ENCODE data around the gene MGAT4A. TPM values are rescaled to one million over a fixed set of nuclear protein-coding genes. Genes with fewer than 3 reads are reported as not detected.

MGAT4A gene
- total RNA-seq, 3 donors from 2014 or later (not counting 1 experiment from before 2014, with no cell fraction given) = 91.6 to 114 (median 96.4) TPM

DNA sequence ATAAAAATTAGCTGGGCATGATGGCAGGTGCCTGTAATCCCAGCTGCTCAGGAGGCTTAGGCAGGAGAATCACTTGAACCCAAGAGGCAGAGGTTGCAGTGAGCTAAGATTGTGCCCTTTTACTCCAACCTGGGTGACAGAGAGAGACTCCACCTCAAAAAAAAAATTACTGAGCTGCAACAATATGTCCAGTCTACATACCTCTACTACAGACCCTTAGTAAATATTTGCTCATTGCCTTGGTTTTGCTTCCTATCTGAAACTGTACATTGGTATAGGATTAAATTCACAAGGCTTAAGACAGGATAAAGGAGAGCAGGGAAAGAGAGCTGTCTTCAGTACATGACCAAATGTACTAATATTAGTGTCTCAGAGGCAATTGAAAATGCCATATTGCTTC, 8.1 kb upstream of the MGAT4A start:
- no peak for TF ChIP-seq CTCF (IDR thresholded peaks at IDR 0.05)
- intact Hi-C loops (cut with micrococcal nuclease) = loop anchor here (10.0 kb wide), 1 partner anchor 86 kb away; no protein-coding TSS in a partner anchor
- Histone ChIP-seq H3K36me3 (ENCODE audit: control insufficient read depth, insufficient read depth, low read length) (no peaks in the 10 kb centered on the region), H3K27ac (ENCODE audit: low read length) (no peak overlapping the region), H3K4me3 (ENCODE audit: low read length) (no peak overlapping the region), H3K9me3 (ENCODE audit: control insufficient read depth, insufficient read depth, low read length) (no peaks in the 10 kb centered on the region), H3K27me3 (ENCODE audit: control insufficient read depth, insufficient read depth, low read length) (no peaks in the 10 kb centered on the region), H3K4me1 (ENCODE audit: control insufficient read depth, insufficient read depth, low read length) (peaks cover 4% of the 10 kb centered on the region)
- no peaks in the 10 kb centered on the region for H3K9me3 Mint-ChIP-seq
- no peaks in the 10 kb centered on the region for H3K36me3 Mint-ChIP-seq
- peaks cover 0 to 11% of the 10 kb centered on the region in 2 donors for H3K27me3 Mint-ChIP-seq (ENCODE audit: low read depth in 2 of 2)
- ATAC-seq (no peak), DNase-seq (no peak)
- no peak overlapping the region for H3K4me3 Mint-ChIP-seq
- peaks cover 5 to 26% of the 10 kb centered on the region in 2 donors for H3K4me1 Mint-ChIP-seq
- no peak overlapping the region for H3K27ac Mint-ChIP-seq

DNA sequence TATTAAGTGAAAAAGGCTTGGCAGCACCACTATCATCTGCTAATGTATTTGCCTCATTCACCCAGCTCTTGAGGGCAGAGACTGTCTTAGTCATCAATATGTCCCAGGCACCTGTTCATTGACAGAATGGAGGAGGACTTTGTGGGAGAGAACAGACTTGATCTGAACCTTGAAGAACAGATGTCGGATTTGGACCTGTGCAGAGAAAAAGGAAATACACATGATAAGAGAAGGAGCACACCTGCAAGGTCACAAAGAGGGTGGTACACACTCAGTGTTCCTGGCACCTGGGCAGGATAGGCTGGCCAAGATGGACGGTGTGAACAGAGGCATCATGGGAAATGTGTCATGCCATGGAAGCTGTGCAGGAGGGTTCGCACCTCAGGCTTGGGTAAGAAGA, 7.4 kb upstream of the MGAT4A start:
- Histone ChIP-seq H3K4me1 (ENCODE audit: control insufficient read depth, insufficient read depth, low read length) (peaks cover 4% of the 10 kb centered on the region), H3K4me3 (ENCODE audit: low read length) (no peak overlapping the region), H3K27ac (ENCODE audit: low read length) (no peak overlapping the region), H3K9me3 (ENCODE audit: control insufficient read depth, insufficient read depth, low read length) (no peaks in the 10 kb centered on the region), H3K27me3 (ENCODE audit: control insufficient read depth, insufficient read depth, low read length) (no peaks in the 10 kb centered on the region), H3K36me3 (ENCODE audit: control insufficient read depth, insufficient read depth, low read length) (no peaks in the 10 kb centered on the region)
- Mint-ChIP-seq H3K27me3 (ENCODE audit: low read depth in 2 of 2) (peaks cover 0 to 11% of the 10 kb centered on the region in 2 donors), H3K9me3 (no peaks in the 10 kb centered on the region), H3K4me3 (no peak overlapping the region), H3K4me1 (peaks cover 5 to 30% of the 10 kb centered on the region in 2 donors), H3K27ac (no peak overlapping the region), H3K36me3 (no peaks in the 10 kb centered on the region)
- ATAC-seq (no peak), DNase-seq (no peak)
- no peak for TF ChIP-seq CTCF (IDR thresholded peaks at IDR 0.05)
- intact Hi-C loops (cut with micrococcal nuclease) = loop anchor here (10.0 kb wide), 1 partner anchor 86 kb away; no protein-coding TSS in a partner anchor
- WGBS (ENCODE audit: insufficient coverage) = 94% methylated on average over 2 of the region's 3 CpGs

DNA sequence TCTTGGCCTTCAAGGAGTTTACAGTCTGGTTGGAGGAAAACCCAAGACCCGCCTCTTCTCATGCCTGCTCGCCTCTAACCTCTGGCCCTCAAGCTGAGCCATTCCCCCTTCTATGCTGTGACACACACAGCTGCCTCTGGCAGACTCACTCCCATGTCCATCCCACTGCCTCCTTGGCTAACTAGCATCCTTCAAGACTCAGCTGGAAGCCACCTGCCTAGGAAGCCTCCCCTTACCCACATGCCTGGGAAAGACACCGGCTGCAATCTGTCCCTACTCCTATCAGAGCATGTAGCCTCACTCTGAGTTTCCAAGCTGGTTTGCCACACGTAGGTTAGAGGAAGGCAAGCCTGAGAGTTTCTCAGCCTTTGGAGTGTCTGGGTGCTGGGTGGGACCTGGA, 6.9 kb upstream of the MGAT4A start:
- Histone ChIP-seq H3K27ac (ENCODE audit: low read length) (no peak overlapping the region), H3K4me3 (ENCODE audit: low read length) (no peak overlapping the region), H3K27me3 (ENCODE audit: control insufficient read depth, insufficient read depth, low read length) (no peaks in the 10 kb centered on the region), H3K9me3 (ENCODE audit: control insufficient read depth, insufficient read depth, low read length) (no peaks in the 10 kb centered on the region), H3K4me1 (ENCODE audit: control insufficient read depth, insufficient read depth, low read length) (peaks cover 4% of the 10 kb centered on the region), H3K36me3 (ENCODE audit: control insufficient read depth, insufficient read depth, low read length) (no peaks in the 10 kb centered on the region)
- intact Hi-C loops (cut with micrococcal nuclease) = loop anchor here (10.0 kb wide), 1 partner anchor 87 kb away; no protein-coding TSS in a partner anchor
- no peak for TF ChIP-seq CTCF (IDR thresholded peaks at IDR 0.05)
- peaks cover 0 to 8% of the 10 kb centered on the region in 2 donors for H3K27me3 Mint-ChIP-seq (ENCODE audit: low read depth in 2 of 2)
- H3K36me3 Mint-ChIP-seq = no peaks in the 10 kb centered on the region
- no peaks in the 10 kb centered on the region for H3K9me3 Mint-ChIP-seq
- no peak overlapping the region for H3K4me3 Mint-ChIP-seq
- H3K27ac Mint-ChIP-seq = no peak overlapping the region
- H3K4me1 Mint-ChIP-seq = peaks cover 9 to 34% of the 10 kb centered on the region in 2 donors
- 92% methylated on average over 4 of the region's 4 CpGs for WGBS (ENCODE audit: insufficient coverage)
- DNase-seq = no peak
- no peak for ATAC-seq

- no peaks in the 10 kb centered on the region for H3K36me3 Mint-ChIP-seq
- no peaks in the 10 kb centered on the region for H3K36me3 ChIP-seq (ENCODE audit: control insufficient read depth, insufficient read depth, low read length)
- peaks cover 14% of the 10 kb centered on the region for H3K4me1 ChIP-seq (ENCODE audit: control insufficient read depth, insufficient read depth, low read length)
- intact Hi-C loops (cut with micrococcal nuclease) = loop anchor here (10.0 kb wide), 1 partner anchor 88 kb away; no protein-coding TSS in a partner anchor
- H3K27ac ChIP-seq (ENCODE audit: low read length) = no peak overlapping the region
- H3K27me3 ChIP-seq (ENCODE audit: control insufficient read depth, insufficient read depth, low read length) = no peaks in the 10 kb centered on the region
- no peak overlapping the region for H3K4me3 ChIP-seq (ENCODE audit: low read length)
- H3K27ac Mint-ChIP-seq = no peak overlapping the region
- WGBS (ENCODE audit: insufficient coverage) = no CpG with 5 or more reads among the region's 2 CpGs
- peaks cover 0 to 4% of the 10 kb centered on the region in 2 donors for H3K27me3 Mint-ChIP-seq (ENCODE audit: low read depth in 2 of 2)
- ATAC-seq (peak in 1 of 3 donors; percentile 23), DNase-seq (peak in 1 of 2 donors; percentile 50)
- peaks cover 23 to 43% of the 10 kb centered on the region in 2 donors for H3K4me1 Mint-ChIP-seq
- TF ChIP-seq CTCF (IDR thresholded peaks at IDR 0.05) = no peak
- no peak overlapping the region for H3K4me3 Mint-ChIP-seq
- H3K9me3 ChIP-seq (ENCODE audit: control insufficient read depth, insufficient read depth, low read length) = no peaks in the 10 kb centered on the region
- H3K9me3 Mint-ChIP-seq = no peaks in the 10 kb centered on the region
Observed at GRCh38 chr2:98736464-98736889, 5.5 kb upstream of the MGAT4A start.

Measured in natural killer cell (primary cell).